K562 (cell line): ENCODE measurements around the gene CTSZ. TPM values are rescaled to one million over a fixed set of nuclear protein-coding genes. Genes with fewer than 3 reads are reported as not detected.
A peak's percentile ranks its signal among the peaks of the same experiment; 100 is the strongest.

ENCODE experiments used
- FOXA3 ChIP-seq, 2 experiments: fragments of 450-650 bp in 1 of 2; sonication (generic) in 1 of 2; formaldehyde crosslinking; IDR thresholded peaks in 1 of 2; conservative IDR thresholded peaks in 1 of 2; 2 replicates each; pipeline versions ENCODE4 v1.4.0 to v1.8.0; 2020 to 2022; ENCODE audit warnings: mild to moderate bottlenecking in 2 of 2, missing genetic modification reagents in 1 of 2
- FOXJ3 ChIP-seq: sonication (generic); formaldehyde crosslinking; IDR thresholded peaks from 2 replicates; pipeline ENCODE4 v1.4.0; 2020; ENCODE audit warnings: mild to moderate bottlenecking, missing genetic modification reagents
- KAT2B ChIP-seq: IDR thresholded peaks from one replicate; pipeline ENCODE4 v1.6.1; 2012; ENCODE audit warnings: low read depth, mild to moderate bottlenecking, control low read depth, inconsistent platforms, low read length, moderate library complexity
- RAD21 ChIP-seq, 2 experiments: fragments of 250-450 bp in 1 of 2; fragments of 450-650 bp in 1 of 2; sonication (Bioruptor Pico) in 1 of 2; formaldehyde crosslinking in 1 of 2; IDR thresholded peaks in 1 of 2; conservative IDR thresholded peaks in 1 of 2; 2 replicates each; pipeline versions ENCODE4 v1.4.0 to v1.8.0; 2020 to 2022; ENCODE audit warnings: mild to moderate bottlenecking in 2 of 2, moderate library complexity in 1 of 2
- ZNF696 ChIP-seq: fragments of 250-450 bp; sonication (Bioruptor Pico); conservative IDR thresholded peaks from 2 replicates; pipeline ENCODE4 v1.4.0; 2020; ENCODE audit warnings: mild to moderate bottlenecking, moderate library complexity
- ZSCAN29 ChIP-seq: fragments of 450-650 bp; IDR thresholded peaks from 2 replicates; pipeline ENCODE4 v1.6.1; 2017
- polyA plus RNA-seq, 8 experiments: library from polyadenylated mRNA; depleted of rRNA in 4 of 8; stranded (reverse) in 5 of 8; unstranded in 3 of 8; fragments of >200 nt; fragmentation: Nextera tagmentation in 2 of 8; fragmentation: Illumina TruSeq in 1 of 8; extraction: Ambion mirVana in 2 of 8; extraction: Trizol in 1 of 8; gene quantifications; 2 replicates each; pipeline versions ENCODE4 v1.2.1 to v1.2.3, GENCODE V29; 2011 to 2014; ENCODE audit warnings: inconsistent platforms in 1 of 8, missing spikeins in 1 of 8
- total RNA-seq, 7 experiments: library from RNA; depleted of rRNA in 6 of 7; stranded (reverse); fragments of >200 nt in 6 of 7; fragmentation: Illumina TruSeq in 2 of 7; extraction: Trizol in 2 of 7; gene quantifications; 2 replicates each; pipeline versions ENCODE4 v1.2.1 to v1.2.3, GENCODE V29; 2011 to 2021; ENCODE audit warnings: low replicate concordance in 1 of 7
- TF ChIP-seq, protein P1 (sequence below): fragments of 250-450 bp; sonication (Bioruptor Pico); IDR thresholded peaks from 2 replicates; pipeline ENCODE4 v1.4.0; 2020
- TF ChIP-seq, protein P2 (sequence below): sonication (generic); formaldehyde crosslinking; IDR thresholded peaks from 2 replicates; pipeline ENCODE4 v1.5.0; 2020; ENCODE audit warnings: missing genetic modification reagents
- TF ChIP-seq, protein P3 (sequence below): fragments of 250-450 bp; sonication (Bioruptor Pico); IDR thresholded peaks from 2 replicates; pipeline ENCODE4 v1.4.0; 2020; ENCODE audit warnings: mild to moderate bottlenecking, moderate library complexity, borderline replicate concordance
- TF ChIP-seq, protein P4 (sequence below): fragments of 450-650 bp; formaldehyde crosslinking; IDR thresholded peaks from 2 replicates; pipeline ENCODE4 v1.4.0; 2020; ENCODE audit warnings: mild to moderate bottlenecking
- TF ChIP-seq, protein P5 (sequence below): fragments of 250-450 bp; sonication (Bioruptor Pico); IDR thresholded peaks from 2 replicates; pipeline ENCODE4 v1.5.0; 2020; ENCODE audit warnings: mild to moderate bottlenecking, borderline replicate concordance

The CTSZ gene
- total and polyA plus RNA-seq, 9 of the 15 experiments (the other 6 are each of a cell fraction or from before 2014, with no cell fraction given), result 1.6 to 143 (median 82.8) TPM

DNA sequence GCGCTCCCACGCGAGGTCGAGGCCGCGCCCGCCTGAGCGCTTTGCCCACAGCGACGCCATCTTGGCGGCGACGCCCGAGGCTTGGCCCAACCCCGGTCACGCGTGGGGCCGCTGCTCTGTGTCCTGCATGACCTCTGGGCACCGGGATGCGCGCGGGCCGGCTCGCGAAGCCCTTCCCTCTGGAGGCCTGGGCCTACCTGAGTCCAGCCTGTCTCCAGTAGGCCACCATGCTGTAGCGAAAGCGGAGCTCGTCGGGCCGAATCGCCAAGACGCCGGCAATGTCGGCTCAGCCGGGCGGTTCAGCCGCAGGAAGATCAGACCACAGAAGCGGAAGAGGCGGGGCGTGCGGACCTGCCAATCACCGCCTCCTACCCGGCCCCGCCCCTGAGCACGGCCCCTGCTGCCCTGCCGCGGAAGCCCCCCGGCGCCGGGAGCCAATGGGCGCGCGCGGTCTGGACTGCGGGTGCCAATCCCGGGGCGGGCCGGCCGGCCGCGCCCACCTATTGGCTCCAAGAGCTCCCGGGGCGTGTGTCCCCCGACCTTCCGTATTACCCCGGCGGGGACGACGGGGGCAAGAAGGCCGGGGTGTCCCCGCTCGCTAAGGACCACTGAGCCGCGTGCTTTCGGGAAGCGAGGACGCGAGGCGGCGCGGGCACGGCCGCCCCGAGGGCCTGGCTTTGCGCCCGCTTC, 25.1 kb upstream of the CTSZ start, which contains the start of gene ATP5F1E (continued):
- TF ChIP-seq, protein P1, sequence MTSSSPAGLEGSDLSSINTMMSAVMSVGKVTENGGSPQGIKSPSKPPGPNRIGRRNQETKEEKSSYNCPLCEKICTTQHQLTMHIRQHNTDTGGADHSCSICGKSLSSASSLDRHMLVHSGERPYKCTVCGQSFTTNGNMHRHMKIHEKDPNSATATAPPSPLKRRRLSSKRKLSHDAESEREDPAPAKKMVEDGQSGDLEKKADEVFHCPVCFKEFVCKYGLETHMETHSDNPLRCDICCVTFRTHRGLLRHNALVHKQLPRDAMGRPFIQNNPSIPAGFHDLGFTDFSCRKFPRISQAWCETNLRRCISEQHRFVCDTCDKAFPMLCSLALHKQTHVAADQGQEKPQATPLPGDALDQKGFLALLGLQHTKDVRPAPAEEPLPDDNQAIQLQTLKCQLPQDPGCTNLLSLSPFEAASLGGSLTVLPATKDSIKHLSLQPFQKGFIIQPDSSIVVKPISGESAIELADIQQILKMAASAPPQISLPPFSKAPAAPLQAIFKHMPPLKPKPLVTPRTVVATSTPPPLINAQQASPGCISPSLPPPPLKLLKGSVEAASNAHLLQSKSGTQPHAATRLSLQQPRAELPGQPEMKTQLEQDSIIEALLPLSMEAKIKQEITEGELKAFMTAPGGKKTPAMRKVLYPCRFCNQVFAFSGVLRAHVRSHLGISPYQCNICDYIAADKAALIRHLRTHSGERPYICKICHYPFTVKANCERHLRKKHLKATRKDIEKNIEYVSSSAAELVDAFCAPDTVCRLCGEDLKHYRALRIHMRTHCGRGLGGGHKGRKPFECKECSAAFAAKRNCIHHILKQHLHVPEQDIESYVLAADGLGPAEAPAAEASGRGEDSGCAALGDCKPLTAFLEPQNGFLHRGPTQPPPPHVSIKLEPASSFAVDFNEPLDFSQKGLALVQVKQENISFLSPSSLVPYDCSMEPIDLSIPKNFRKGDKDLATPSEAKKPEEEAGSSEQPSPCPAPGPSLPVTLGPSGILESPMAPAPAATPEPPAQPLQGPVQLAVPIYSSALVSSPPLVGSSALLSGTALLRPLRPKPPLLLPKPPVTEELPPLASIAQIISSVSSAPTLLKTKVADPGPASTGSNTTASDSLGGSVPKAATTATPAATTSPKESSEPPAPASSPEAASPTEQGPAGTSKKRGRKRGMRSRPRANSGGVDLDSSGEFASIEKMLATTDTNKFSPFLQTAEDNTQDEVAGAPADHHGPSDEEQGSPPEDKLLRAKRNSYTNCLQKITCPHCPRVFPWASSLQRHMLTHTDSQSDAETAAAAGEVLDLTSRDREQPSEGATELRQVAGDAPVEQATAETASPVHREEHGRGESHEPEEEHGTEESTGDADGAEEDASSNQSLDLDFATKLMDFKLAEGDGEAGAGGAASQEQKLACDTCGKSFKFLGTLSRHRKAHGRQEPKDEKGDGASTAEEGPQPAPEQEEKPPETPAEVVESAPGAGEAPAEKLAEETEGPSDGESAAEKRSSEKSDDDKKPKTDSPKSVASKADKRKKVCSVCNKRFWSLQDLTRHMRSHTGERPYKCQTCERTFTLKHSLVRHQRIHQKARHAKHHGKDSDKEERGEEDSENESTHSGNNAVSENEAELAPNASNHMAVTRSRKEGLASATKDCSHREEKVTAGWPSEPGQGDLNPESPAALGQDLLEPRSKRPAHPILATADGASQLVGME (CRISPR knock-in tag), result peak; percentile 98
- TF ChIP-seq RAD21 (CRISPR knock-in tag; conservative IDR thresholded peaks at IDR 0.05 in 1 of 2, IDR thresholded peaks at IDR 0.05 in 1 of 2) (peak in 1 of 2 experiments; percentile 13; a peak in 1 of 4 replicates), KAT2B (no peak), FOXA3 (CRISPR knock-in tag; conservative IDR thresholded peaks at IDR 0.05 in 1 of 2, IDR thresholded peaks at IDR 0.05 in 1 of 2) (no peak), FOXJ3 (no peak), ZNF696 (CRISPR knock-in tag) (no peak), ZSCAN29 (0 out of 2 replicates have a peak, but pooled peaks have one; percentile 53)
- TF ChIP-seq, protein P2, sequence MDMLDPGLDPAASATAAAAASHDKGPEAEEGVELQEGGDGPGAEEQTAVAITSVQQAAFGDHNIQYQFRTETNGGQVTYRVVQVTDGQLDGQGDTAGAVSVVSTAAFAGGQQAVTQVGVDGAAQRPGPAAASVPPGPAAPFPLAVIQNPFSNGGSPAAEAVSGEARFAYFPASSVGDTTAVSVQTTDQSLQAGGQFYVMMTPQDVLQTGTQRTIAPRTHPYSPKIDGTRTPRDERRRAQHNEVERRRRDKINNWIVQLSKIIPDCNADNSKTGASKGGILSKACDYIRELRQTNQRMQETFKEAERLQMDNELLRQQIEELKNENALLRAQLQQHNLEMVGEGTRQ (CRISPR knock-in tag), result no peak
- TF ChIP-seq, protein P3, sequence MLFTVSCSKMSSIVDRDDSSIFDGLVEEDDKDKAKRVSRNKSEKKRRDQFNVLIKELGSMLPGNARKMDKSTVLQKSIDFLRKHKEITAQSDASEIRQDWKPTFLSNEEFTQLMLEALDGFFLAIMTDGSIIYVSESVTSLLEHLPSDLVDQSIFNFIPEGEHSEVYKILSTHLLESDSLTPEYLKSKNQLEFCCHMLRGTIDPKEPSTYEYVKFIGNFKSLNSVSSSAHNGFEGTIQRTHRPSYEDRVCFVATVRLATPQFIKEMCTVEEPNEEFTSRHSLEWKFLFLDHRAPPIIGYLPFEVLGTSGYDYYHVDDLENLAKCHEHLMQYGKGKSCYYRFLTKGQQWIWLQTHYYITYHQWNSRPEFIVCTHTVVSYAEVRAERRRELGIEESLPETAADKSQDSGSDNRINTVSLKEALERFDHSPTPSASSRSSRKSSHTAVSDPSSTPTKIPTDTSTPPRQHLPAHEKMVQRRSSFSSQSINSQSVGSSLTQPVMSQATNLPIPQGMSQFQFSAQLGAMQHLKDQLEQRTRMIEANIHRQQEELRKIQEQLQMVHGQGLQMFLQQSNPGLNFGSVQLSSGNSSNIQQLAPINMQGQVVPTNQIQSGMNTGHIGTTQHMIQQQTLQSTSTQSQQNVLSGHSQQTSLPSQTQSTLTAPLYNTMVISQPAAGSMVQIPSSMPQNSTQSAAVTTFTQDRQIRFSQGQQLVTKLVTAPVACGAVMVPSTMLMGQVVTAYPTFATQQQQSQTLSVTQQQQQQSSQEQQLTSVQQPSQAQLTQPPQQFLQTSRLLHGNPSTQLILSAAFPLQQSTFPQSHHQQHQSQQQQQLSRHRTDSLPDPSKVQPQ (CRISPR knock-in tag), result peak; percentile 78; the same call in 1 of the 2 replicates
- TF ChIP-seq, protein P4, sequence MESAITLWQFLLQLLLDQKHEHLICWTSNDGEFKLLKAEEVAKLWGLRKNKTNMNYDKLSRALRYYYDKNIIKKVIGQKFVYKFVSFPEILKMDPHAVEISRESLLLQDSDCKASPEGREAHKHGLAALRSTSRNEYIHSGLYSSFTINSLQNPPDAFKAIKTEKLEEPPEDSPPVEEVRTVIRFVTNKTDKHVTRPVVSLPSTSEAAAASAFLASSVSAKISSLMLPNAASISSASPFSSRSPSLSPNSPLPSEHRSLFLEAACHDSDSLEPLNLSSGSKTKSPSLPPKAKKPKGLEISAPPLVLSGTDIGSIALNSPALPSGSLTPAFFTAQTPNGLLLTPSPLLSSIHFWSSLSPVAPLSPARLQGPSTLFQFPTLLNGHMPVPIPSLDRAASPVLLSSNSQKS (CRISPR knock-in tag), result no peak
- TF ChIP-seq, protein P5, sequence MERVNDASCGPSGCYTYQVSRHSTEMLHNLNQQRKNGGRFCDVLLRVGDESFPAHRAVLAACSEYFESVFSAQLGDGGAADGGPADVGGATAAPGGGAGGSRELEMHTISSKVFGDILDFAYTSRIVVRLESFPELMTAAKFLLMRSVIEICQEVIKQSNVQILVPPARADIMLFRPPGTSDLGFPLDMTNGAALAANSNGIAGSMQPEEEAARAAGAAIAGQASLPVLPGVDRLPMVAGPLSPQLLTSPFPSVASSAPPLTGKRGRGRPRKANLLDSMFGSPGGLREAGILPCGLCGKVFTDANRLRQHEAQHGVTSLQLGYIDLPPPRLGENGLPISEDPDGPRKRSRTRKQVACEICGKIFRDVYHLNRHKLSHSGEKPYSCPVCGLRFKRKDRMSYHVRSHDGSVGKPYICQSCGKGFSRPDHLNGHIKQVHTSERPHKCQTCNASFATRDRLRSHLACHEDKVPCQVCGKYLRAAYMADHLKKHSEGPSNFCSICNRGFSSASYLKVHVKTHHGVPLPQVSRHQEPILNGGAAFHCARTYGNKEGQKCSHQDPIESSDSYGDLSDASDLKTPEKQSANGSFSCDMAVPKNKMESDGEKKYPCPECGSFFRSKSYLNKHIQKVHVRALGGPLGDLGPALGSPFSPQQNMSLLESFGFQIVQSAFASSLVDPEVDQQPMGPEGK, result peak; percentile 95; the same call in 1 of the 2 replicates
